ENCODE measurements around the gene CD82. TPM values are rescaled to one million over a fixed set of nuclear protein-coding genes. Genes with fewer than 3 reads are reported as not detected.

The CD82 gene
- total RNA-seq, 1 experiment from 2014 or later, result 30.7 TPM

- Histone ChIP-seq H4K20me1 (ENCODE audit: insufficient read depth) (no peaks in the 10 kb centered on the region), H3K27me3 (ENCODE audit: insufficient read depth, low read depth) (no peaks in the 10 kb centered on the region), H3K79me2 (ENCODE audit: low read depth) (no peaks in the 10 kb centered on the region), H3K4me3 (no peak overlapping the region), H3K4me1 (replicated peaks; ENCODE audit: insufficient read depth) (no peaks in the 10 kb centered on the region), H3K9me3 (ENCODE audit: insufficient read depth, low read depth) (no peaks in the 10 kb centered on the region), H3F3A (ENCODE audit: insufficient read depth, low read depth) (no peaks in the 10 kb centered on the region), H3K27ac (no peak overlapping the region), H3K36me3 (ENCODE audit: low read depth) (no peaks in the 10 kb centered on the region), H3K9me2 (ENCODE audit: insufficient read depth) (no peaks in the 10 kb centered on the region), H2AFZ (no peak overlapping the region), H3K4me2 (no peak overlapping the region)
- BruUV-seq (replicated peaks), result no TSS peak
- intact Hi-C loops (cut with micrococcal nuclease; ENCODE audit: unreplicated experiment), result no loop called here
- TF ChIP-seq CTCF (conservative IDR thresholded peaks at IDR 0.05) (no peak), EZH2 (IDR thresholded peaks at IDR 0.05; ENCODE audit: low read depth) (no peak)
- ChIA-PET CTCF (no interaction called here), POLR2A (ENCODE audit: unreplicated experiment) (no interaction called here)
- no peak for DNase-seq
These were observed 38.7 kb downstream of the CD82 start for GRCh38 chr11:44604171-44604581.

- no peaks in the 10 kb centered on the region for H3K79me2 ChIP-seq (ENCODE audit: low read depth)
- ChIA-PET POLR2A (ENCODE audit: unreplicated experiment) (no interaction called here), CTCF (no interaction called here)
- TF ChIP-seq CTCF (conservative IDR thresholded peaks at IDR 0.05) (no peak), EZH2 (IDR thresholded peaks at IDR 0.05; ENCODE audit: low read depth) (no peak)
- H4K20me1 ChIP-seq (ENCODE audit: insufficient read depth), result no peaks in the 10 kb centered on the region
- H3K4me2 ChIP-seq, result no peak overlapping the region
- no TSS peak for BruUV-seq (replicated peaks)
- no peaks in the 10 kb centered on the region for H3K9me2 ChIP-seq (ENCODE audit: insufficient read depth)
- no peaks in the 10 kb centered on the region for H3F3A ChIP-seq (ENCODE audit: insufficient read depth, low read depth)
- DNase-seq, result no peak
- no peak overlapping the region for H3K4me3 ChIP-seq
- no peaks in the 10 kb centered on the region for H3K4me1 ChIP-seq (replicated peaks; ENCODE audit: insufficient read depth)
- no peaks in the 10 kb centered on the region for H3K27me3 ChIP-seq (ENCODE audit: insufficient read depth, low read depth)
- H3K36me3 ChIP-seq (ENCODE audit: low read depth), result no peaks in the 10 kb centered on the region
- intact Hi-C loops (cut with micrococcal nuclease; ENCODE audit: unreplicated experiment), result no loop called here
- no peak overlapping the region for H3K27ac ChIP-seq
- H2AFZ ChIP-seq, result no peak overlapping the region
- no peaks in the 10 kb centered on the region for H3K9me3 ChIP-seq (ENCODE audit: insufficient read depth, low read depth)
These were observed 39.7 kb downstream of the CD82 start for GRCh38 chr11:44605068-44605708.

GRCh38 chr11:44605965-44606364 lies 40.5 kb downstream of the CD82 start:
- CTCF ChIA-PET, result no interaction called here
- H3F3A ChIP-seq (ENCODE audit: insufficient read depth, low read depth), result no peaks in the 10 kb centered on the region
- H3K9me2 ChIP-seq (ENCODE audit: insufficient read depth), result no peaks in the 10 kb centered on the region
- POLR2A ChIA-PET (ENCODE audit: unreplicated experiment), result no interaction called here
- H3K79me2 ChIP-seq (ENCODE audit: low read depth), result no peaks in the 10 kb centered on the region
- BruUV-seq (replicated peaks), result no TSS peak
- no peaks in the 10 kb centered on the region for H3K9me3 ChIP-seq (ENCODE audit: insufficient read depth, low read depth)
- no peak overlapping the region for H2AFZ ChIP-seq
- H4K20me1 ChIP-seq (ENCODE audit: insufficient read depth), result no peaks in the 10 kb centered on the region
- TF ChIP-seq EZH2 (IDR thresholded peaks at IDR 0.05; ENCODE audit: low read depth) (no peak), CTCF (conservative IDR thresholded peaks at IDR 0.05) (no peak)
- intact Hi-C loops (cut with micrococcal nuclease; ENCODE audit: unreplicated experiment), result no loop called here
- no peak for DNase-seq
- H3K36me3 ChIP-seq (ENCODE audit: low read depth), result no peaks in the 10 kb centered on the region
- H3K27me3 ChIP-seq (ENCODE audit: insufficient read depth, low read depth), result no peaks in the 10 kb centered on the region
- no peak overlapping the region for H3K4me2 ChIP-seq
- no peak overlapping the region for H3K27ac ChIP-seq
- H3K4me3 ChIP-seq, result no peak overlapping the region
- no peaks in the 10 kb centered on the region for H3K4me1 ChIP-seq (replicated peaks; ENCODE audit: insufficient read depth)
